Germinal center (tissue), 1 donor: Measurements from ENCODE around the gene BPTF.
"Not testable (repeated sequence)": the region's sequence is repeated elsewhere in the genome, so short reads cannot be mapped to it uniquely, and the experiment has no call there.

Experiments
- DNase-seq: peaks from one replicate; pipeline ENCODE4 v3.0.0; 2012; ENCODE audit warnings: mixed read lengths, low spot score

Gene BPTF

DNA sequence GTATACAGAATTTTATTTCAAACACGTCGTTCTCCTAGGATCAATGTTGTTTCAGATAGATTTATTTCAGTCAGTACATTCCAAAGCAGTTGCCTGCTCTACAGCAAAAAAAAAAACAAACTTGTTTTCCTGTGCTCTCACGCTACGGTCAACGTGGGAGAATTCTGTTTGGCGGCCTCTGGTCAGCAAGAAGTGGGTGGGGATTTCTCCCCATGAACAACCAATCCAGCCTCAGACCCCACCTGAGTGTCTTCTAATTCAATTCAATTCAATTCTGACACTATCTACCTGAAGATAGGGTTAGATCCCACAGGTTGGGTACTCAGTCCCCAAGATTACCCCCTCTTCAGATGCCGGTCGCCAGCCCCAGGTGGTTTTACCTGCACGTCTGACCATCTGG lies 148.9 kb downstream of the BPTF start:
- no peak for DNase-seq

DNA sequence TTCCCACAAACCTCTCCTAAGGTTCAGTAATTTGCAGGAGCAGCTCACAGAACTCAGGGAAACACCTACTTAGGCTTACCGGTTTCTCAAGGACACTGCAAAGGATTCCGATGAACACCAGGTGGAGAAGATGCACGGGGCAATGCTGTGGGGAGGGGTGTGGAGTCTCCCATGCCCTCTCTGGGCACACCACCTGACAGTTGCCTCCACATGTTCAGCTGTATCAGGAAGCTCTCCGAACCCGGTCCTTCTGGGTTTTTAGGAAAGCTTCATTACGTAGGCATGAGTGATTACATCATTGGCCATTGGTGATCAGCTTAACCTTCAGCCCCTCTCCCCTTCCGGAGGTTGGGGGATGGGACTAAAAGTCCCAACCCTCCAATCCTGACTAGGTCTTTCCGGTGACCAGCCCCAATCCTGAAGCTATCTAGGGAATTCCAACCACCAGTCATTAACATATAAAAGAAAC lies 149.3 kb downstream of the BPTF start:
- DNase-seq = no peak

- DNase-seq = not testable (repeated sequence)
Observed at GRCh38 chr17:67976306-67976705, 151.0 kb downstream of the BPTF start.

GRCh38 chr17:67980456-67980855 lies 155.2 kb downstream of the BPTF start:
- no peak for DNase-seq

GRCh38 chr17:67980883-67981282 lies 155.6 kb downstream of the BPTF start:
- DNase-seq = not testable (repeated sequence)

DNA sequence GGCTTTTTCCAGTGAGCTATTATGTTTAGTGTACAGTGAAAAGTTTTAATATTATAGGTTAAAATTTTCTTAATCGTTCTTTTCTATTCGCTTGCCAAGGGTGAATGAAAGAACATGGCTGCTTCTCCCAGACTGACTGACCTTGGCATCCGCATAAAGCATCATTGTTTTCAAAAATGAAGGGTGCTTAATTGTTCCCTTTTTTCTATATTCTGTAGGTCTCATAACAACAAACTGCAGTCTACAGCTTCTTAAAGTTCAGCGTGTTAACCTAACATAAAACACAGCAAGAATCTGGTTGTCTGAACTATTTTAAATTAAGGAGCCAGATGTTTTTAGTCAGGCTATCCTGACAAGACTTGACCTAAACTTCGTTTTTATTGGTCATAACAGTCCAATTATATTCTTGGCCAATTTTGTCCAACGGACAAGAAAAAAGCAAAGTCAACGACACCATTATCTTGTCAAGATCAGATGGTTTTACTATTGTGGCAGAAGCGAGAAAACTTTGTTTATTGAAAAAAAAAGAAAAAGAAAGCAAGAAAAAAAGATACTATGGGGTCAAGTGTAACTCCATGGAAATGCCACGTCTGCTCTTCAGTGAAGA lies 156.8 kb downstream of the BPTF start:
- DNase-seq = no peak

DNA sequence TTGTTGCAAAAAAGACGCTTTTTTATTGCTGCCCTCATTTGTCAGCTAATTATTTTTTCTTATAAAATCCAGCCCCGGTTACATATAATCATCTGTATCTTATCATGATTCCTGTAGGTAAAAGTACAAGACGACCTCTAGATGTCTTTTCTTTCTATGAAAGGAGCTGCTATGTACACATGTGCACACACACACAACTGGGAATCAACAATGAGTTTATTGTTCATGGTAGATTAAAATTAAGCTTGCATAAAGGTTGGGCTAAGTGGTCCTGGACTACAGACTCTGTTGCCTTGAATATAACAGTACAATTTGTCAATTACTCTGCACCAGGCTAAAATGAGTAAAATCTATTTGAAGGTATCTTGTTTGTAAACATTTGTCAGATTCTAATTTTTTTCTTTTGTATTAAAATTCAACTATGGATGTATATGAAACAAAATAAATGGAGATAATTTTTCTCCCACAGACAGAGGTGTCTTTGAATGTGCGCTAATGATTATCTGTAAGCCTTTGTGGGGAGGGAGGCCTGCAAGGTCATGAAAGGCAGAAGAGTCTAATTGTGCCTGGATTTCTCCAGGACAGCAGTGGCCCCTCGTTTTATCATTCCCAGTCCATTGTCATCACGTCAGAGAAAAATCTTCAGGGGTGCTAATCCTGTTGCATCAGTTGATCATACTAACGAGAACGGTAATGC lies 157.5 kb downstream of the BPTF start:
- DNase-seq = no peak

DNA sequence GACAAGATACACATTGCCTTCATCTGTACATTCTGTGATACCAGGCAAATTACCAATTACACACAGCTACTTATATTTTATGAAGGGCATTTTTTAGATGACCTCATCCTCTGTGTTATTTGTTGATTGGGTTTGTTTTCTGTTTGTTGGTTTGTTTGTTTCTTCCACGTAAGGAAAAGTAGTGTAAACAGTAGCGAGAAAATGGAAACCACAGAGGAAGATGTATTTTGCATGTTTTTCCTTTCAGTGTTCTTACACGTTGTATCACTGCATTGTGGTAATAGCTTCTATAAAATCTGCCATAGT lies 158.0 kb downstream of the BPTF start:
- no peak for DNase-seq

GRCh38 chr17:67990909-67991308 lies 165.6 kb downstream of the BPTF start:
- no peak for DNase-seq

- DNase-seq = no peak
Observed at GRCh38 chr17:67992548-67993152, 167.3 kb downstream of the BPTF start.

GRCh38 chr17:67993153-67993997 lies 168.1 kb downstream of the BPTF start:
- DNase-seq = peak; percentile 86

- DNase-seq = no peak
Observed at GRCh38 chr17:67993998-67994361, 168.7 kb downstream of the BPTF start.

GRCh38 chr17:67994817-67995569 lies 169.7 kb downstream of the BPTF start:
- no peak for DNase-seq

DNA sequence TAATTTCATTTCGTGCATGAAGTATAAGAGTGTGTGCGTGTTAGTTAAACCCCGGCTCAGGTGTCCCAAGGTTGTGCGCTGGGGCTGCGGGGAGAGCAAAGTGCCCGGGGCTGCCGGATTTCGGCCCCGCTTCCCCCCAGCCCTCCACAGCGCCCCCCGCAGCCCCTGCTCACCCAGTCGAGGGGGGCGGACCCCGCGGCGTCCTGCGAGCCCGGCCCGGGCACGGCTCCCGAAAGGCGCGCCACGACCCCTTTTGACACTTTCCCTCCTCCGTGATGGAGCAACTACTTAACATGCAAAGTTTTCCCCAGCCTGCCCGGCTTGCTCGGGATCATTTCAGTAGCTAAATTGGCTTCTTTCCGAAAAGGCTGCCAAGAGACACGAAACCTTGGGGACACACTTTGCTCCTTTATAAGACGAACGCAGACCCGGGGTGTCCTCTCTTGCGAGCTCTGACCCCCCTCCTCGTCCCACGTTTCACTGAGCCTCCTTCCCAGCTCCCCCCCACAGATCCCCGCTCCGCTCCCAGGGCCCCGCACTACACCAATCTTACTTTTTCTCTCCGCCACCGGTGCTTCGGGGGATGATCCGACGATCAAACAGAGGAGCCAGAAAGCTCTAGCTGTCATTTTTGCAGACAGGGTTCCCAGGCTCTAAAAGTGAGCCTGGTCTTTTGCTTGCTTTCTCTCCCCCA lies 170.4 kb downstream of the BPTF start:
- no peak for DNase-seq

DNA sequence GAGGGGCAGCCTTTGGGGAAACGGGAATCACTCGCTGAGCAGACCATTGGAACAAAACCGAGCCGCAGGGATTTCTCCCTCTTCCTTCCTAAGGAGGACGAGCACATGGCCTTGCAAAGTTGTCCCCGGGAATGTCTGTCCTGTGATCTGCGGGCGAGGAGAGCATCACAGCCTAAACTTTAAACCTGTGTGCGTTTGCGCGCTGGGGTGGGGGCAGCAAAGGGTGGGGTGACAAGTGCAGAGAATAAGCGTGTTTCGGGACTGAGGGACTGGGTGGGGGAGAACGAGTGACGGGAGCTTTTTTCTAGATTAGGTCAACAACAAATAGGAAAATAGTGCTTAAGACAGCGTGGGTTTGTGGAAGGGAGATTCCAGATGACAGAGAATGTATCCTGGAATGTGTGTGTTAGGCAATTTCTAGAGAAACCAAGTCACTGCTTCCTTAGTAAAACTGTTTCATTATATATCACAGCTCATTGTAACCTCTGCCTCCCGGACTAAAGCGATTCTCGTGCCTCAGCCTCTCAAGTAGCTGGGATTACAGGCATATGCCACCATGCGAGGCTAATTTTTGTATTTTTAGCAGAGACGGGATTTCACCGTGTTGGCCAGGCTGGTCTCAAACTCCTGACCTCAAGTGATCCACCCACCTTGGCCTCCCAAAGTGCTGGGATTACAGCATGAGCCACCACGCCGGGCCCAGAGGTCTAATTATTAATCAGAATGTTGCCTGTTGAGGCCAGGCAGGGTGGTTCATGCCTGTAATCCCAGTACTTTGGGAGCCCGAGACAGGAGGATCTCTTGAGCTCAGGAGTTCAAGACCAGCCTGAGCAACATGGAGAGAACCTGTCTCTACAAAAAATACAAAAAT lies 171.2 kb downstream of the BPTF start, which contains the start of gene C17orf58:
TSS of gene C17orf58 (minus strand) at position 169 of the 871 bp plus-strand sequence. CDS start 271 bp downstream, outside the sequence.
- not testable (repeated sequence) for DNase-seq

DNA sequence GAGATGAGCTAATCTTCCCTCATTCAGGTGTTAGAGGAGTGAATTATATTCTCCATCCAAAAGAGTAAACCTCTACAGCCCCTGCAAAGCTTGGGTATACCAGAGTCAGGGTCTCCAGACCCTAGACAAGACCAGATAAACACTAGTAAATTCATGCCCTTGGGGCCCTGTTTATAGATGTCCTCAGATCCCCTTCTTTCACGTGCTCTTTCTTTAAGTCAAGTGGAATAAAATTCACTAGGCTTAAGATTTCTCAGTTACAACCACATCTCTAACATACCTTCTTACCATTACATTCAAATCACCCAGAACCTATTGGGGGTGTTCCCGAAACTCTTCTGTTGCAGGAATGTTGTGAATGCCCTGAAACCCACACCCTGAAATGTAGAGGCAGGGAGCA lies 173.2 kb downstream of the BPTF start:
- DNase-seq = no peak

DNA sequence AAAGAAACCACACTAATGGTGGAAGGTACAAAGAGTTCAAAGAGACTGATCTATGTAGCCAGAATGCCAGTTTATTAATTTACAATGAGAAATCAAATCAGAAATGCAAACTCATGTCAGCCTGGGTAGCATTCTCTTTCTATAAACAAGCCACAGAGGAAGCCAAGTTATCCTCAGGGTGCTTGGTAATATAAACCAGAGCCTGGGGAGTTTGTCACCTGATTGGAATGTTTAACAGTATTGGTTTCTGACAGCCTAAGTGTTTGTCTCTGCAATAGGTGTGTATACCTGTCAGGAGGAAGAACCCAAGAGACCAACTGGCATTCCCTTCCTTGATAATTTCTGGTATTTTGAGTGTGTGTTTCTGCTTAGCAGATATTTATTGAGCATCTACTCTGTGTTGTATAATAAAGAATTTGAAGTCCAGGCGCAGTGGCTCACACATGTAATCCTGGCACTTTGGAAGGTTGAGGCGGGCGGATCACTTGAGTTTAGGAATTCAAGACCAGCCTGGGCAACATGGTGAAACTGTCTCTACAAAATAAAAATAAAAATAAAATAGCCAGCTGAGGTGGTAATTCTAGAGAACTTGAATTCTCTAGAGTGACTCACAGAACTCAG lies 174.1 kb downstream of the BPTF start:
- no peak for DNase-seq

GRCh38 chr17:68004201-68004600 lies 178.9 kb downstream of the BPTF start:
- DNase-seq = no peak

GRCh38 chr17:68006797-68007196 lies 181.5 kb downstream of the BPTF start:
- DNase-seq = no peak

- peak; percentile 69 for DNase-seq
Observed at GRCh38 chr17:68011199-68011665, 185.9 kb downstream of the BPTF start.
